ENCODE measurements around the gene SYNE1.
"Not testable (repeated sequence)": the region's sequence is repeated elsewhere in the genome, so short reads cannot be mapped to it uniquely, and the experiment has no call there.

The SYNE1 gene

DNA sequence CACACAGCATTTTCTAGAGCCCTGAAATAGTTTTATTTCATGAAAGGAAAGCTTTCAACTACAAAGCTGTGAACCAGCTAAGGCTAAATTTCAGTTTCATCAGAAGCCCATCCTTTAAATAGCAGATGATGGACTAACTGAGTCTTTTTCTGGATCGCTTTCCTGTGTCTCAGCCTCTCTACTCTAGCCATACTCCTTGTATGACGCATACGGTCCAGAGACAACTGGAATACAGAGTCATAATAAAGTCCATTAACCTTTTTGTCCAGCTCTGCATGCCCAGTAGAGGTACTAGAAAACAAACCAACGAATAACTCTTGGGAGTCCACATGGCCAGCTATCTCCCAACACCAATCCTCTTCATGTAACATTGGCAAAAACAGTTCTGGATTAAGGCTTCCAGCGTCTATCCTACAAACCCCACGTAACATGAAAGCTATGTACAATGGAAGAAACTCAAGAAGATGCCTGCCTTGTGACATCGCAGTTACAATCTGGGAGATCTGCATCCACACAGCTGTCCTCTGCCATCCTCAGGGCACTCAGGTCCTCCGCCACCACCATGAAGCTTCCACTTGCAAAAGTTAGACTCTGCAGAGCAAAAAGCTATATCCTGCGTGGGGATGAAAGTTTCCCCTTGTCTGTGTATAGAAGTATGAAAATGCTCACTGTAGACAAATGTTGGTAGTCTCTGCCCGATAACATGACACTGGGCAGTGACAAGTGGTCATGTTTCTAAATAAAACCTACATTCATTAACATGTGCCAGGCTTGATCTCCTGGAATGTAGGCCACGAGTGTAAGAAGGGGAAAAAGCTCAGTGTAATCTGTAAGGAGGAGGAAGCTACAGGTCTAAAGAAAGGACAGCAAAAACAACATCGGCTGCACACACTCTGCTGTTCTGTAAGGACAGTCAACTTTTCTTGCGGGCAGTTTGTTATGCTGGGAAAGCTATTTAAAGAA lies 469.2 kb downstream of the SYNE1 start:
- DNase-seq: no peak

GRCh38 chr6:152166897-152167296 lies 470.3 kb downstream of the SYNE1 start:
- DNase-seq: no peak

DNA sequence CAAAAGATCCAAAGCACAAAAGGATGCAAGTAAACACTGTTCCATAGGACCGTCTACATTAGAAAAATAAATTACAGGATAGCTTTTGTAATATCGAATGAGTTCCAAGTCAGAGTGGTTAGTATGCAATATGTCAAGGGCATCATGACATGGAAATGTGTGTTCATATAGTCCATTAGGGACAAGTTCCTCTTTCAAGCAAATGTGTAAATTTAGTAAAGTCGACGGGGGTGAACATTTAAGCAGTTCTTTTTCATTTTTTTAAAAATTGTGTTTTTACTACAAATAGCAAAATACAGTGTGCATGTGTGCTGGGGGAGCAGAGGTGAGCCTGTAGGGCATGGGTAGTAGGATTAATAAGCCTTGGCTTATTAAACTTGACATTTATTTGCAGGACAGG lies 470.7 kb downstream of the SYNE1 start:
- no peak for DNase-seq

GRCh38 chr6:152164957-152165356 lies 472.2 kb downstream of the SYNE1 start:
- DNase-seq: no peak

GRCh38 chr6:152161501-152161900 lies 475.7 kb downstream of the SYNE1 start:
- no peak for DNase-seq

GRCh38 chr6:152160346-152160745 lies 476.8 kb downstream of the SYNE1 start:
- DNase-seq: peak; percentile 11

DNA sequence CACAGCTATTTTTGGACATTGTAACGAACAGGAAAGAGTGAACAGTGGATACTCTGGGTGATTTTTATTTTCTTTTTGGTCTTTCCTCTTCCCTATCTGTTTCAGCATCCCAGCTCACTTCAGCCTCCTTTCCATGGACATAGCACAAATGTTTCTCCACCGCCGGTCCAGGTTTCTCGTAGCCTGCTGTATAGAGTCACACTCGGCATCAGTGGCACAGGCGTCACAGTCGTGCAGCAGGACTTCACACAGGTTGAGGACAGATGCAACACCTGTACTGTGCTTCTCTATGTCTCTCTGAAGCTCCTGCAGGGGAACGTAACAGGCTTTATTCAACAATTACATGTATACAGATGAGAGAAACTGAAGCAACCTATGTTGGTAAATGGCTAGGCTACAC lies 481.4 kb downstream of the SYNE1 start:
- DNase-seq: no peak

DNA sequence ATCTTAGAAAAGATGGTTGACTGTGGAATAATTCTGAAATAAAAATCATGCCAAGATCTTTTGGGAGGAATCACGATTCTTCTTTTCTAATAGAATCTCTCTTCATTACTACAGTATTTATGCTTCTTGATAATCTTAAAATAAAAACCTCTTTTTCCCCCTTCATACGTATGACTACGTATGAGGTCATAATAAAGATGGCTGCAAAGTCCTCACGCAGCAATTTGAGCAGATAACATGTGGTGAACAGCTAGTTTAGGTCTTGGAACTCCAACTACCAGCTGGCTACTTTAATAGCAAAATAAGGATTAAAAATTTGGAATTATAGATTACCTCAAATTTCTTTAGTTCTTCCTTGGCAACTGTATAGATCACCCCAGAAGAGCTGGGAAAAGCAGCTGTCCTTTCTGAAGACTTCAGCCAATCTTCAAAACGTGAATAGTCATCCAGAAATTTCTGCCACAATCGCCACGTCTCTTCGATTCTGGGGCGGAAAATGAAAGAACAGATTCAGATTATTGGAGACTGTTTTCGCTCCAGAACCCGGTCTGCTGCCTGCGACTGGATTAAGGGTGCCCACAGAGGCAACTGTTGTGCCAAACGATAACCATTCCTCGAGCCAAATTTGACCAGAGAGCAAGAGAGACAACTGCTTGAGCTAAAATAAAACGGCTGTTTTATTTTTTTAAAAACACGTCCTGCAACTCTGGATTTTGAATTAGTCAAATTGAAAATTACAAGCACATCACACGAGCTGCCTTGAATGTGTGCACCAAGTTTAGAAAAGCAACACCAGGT lies 482.4 kb downstream of the SYNE1 start:
- DNase-seq: no peak

GRCh38 chr6:152151920-152152319 lies 485.2 kb downstream of the SYNE1 start:
- no peak for DNase-seq

GRCh38 chr6:152150196-152150595 lies 487.0 kb downstream of the SYNE1 start:
- no peak for DNase-seq

- DNase-seq: no peak
These were observed 488.8 kb downstream of the SYNE1 start for GRCh38 chr6:152148412-152148811.

DNA sequence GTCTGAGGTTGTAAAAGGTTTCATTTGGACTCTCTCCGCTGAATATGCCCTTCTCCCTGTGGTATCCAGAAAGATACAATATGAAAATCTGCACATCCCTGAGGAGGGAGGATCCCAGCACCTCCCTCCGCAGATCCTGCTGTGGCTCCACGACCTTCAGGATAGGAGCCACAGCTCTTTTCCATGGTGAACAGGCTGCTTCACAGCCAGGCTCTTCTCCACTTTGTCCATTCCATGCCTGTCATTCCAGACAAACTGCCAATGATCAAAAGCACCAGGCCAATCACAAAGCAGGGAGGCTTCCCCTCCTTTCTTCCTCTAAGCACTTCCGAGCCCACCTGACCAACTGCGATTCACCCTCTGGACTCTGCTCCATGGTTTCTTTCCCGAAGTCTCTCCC lies 489.9 kb downstream of the SYNE1 start:
- no peak for DNase-seq

DNA sequence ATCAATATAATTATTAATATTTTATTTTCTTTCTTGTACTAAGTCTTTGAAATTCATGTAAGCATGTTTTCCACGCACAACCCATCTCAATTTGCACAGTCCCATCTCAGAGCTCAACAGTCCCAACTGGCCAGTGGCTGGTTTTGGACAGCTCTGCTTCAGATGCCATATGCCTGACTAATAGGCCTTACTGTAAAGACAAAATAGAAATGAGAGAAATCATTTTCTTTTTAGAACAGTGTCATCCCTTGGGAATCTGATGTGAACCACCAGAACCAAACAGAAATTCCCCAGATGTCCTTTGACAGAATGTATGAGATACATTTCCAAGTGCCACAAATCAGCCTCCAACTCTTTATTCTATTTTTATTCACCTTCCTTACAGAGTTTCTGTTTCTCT lies 490.8 kb downstream of the SYNE1 start:
- no peak for DNase-seq

GRCh38 chr6:152143359-152143758 lies 493.8 kb downstream of the SYNE1 start:
- no peak for DNase-seq

GRCh38 chr6:152142105-152142504 lies 495.1 kb downstream of the SYNE1 start:
- DNase-seq: no peak

- DNase-seq: not testable (repeated sequence)
These were observed 498.8 kb downstream of the SYNE1 start for GRCh38 chr6:152138344-152138743.

GRCh38 chr6:152136449-152136825 lies 500.7 kb downstream of the SYNE1 start:
- DNase-seq: no peak

DNA sequence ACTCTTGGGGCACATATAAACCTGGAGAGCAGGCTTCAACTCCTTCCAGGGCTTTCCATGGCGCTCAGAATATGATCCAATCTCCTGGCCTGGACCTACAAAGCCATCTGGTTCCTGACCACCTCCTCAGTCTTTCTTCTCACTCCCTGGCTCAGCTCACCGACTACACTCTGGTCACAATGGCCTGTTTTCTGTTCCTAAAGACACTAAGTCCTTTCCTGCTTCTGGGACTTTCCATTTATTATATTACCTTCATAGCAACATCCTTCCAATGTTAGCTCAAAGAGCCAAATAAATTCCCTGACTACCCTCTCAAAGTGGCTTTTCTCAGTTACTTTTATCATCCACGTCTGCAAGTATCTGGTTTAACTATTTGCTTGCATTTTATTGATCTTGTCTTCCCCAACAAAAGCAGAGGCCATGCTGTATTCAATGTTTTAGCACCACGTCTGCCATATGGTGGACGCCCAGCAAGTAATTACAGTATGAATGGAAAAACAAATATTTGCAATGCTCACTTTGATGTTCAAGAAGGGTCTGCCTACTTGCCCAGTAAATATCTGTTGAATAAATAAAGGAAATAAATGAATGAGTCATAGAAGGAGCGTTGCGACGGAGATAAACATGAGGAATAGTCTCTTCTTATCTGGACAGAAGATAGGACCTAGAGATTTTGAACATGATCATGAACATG lies 501.3 kb downstream of the SYNE1 start:
- DNase-seq: no peak

- no peak for DNase-seq
These were observed 506.7 kb downstream of the SYNE1 start for GRCh38 chr6:152130441-152130840.

- no peak for DNase-seq
These were observed 507.4 kb downstream of the SYNE1 start for GRCh38 chr6:152129691-152130151.

- no peak for DNase-seq
These were observed 509.6 kb downstream of the SYNE1 start for GRCh38 chr6:152127432-152128165.

DNA sequence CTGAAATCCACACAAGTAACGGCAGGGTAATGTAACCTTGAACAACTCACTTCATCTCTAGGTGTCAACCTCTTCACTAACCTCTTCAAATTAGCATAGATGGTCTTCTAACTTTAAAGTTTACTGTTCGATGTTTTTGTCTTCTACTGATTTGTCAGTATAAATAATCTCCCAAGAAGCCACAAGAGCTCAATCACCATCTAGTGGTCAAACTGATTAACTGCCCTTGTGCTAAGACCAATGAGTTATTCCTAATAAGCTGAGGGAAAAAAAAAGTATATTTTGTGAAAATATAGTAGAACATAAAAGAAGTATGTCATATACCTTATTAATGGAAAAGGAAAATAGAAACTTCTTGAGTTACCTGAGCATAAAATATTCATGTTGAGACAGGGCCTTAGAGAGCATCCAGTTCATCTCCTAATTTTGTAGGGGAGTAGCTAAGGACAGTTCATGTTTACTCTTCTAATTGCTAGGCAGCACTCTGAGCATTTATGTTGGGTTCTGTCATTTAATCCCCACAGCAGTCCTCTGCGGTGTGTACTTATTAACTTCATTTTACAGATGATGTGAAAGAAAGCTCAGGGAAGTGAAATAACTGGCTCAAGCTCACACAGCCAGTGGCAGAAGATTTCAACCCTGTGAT lies 512.6 kb downstream of the SYNE1 start:
- peak; percentile 30 for DNase-seq
